Pancreas (tissue), 10 donors: Measurements from ENCODE around the gene PATZ1. TPM values are rescaled to one million over a fixed set of nuclear protein-coding genes. Genes with fewer than 3 reads are reported as not detected.

Experiments
- ATAC-seq, 4 donors: fragments of 200-7000 bp; cut with Tn5 transposase; one replicate each; pipeline versions ENCODE4 v1.8.0 to v1.9.1; 2020; ENCODE audit warnings: mild to moderate bottlenecking in 4 of 4, moderate library complexity in 4 of 4
- DNase-seq, 6 donors: peaks; one replicate each; pipeline ENCODE4 v3.0.0-alpha.2; 2020
- FAIRE-seq: peaks from 2 replicates; lab custom pipeline; 2012; peaks lifted over from hg19 to GRCh38; lab: Jason Lieb, UNC
- H3K27ac ChIP-seq, 4 donors: fragments of 200-600 bp; sonication (generic); 1 replicate in 3 of 4; 2 replicates in 1 of 4; pipeline versions ENCODE4 v1.5.0 to v1.8.0; 2020
- H3K27me3 ChIP-seq, 4 donors: fragments of 200-600 bp; one replicate each; pipeline ENCODE4 v1.8.0; 2021
- H3K36me3 ChIP-seq, 3 donors: fragments of 200-600 bp; sonication (generic) in 1 of 3; one replicate each; pipeline versions ENCODE4 v1.5.0 to v1.8.0; 2020 to 2021
- H3K4me1 ChIP-seq, 3 donors: fragments of 200-600 bp; one replicate each; pipeline ENCODE4 v1.8.0; 2021
- H3K4me3 ChIP-seq, 4 donors: fragments of 200-600 bp; sonication (generic) in 2 of 4; one replicate each; pipeline versions ENCODE4 v1.5.0 to v1.8.0; 2020 to 2021
- H3K9me3 ChIP-seq, 4 donors: fragments of 200-600 bp; one replicate each; pipeline ENCODE4 v1.8.0; 2021
- CTCF ChIP-seq, 4 donors: fragments of 200-600 bp; sonication (generic) in 3 of 4; IDR thresholded peaks; one replicate each; pipeline versions ENCODE4 v1.5.0 to v1.8.0; 2021; ENCODE audit warnings: antibody characterized with exemption in 4 of 4
- WGBS, 2 donors: extraction: QIAGEN DNeasy Blood & Tissue Kit; methylation state at CpG; one replicate each; pipeline ENCODE4 v1.1.7; 2013; 5-methylcytosine and 5-hydroxymethylcytosine counted together
- intact Hi-C, 3 donors: fragments of 100-400 bp; cut with DNase I; formaldehyde crosslinking; loops; one replicate each; pipeline versions ENCODE4 v1.11.1 to v1.14.2; 2022
- polyA plus RNA-seq, 2 donors: library from polyadenylated mRNA; stranded (reverse); fragments of 200-250 nt; gene quantifications; one replicate each; pipeline ENCODE4 v1.2.3, GENCODE V29; 2013
- total RNA-seq, 6 donors: library from RNA; stranded (reverse); fragmentation: NEBNext Ultra II Directional in 4 of 6; extraction: Animal tissue kit (Norgen Biotek cat#: 25700) in 4 of 6; gene quantifications; one replicate each; pipeline versions ENCODE4 v1.2.1 to v1.2.4, GENCODE V29; 2021 to 2023
- donor health status: healthy with polysubstance abuse.
- donor health status: DM: no; HTN: no; CAD: no; lungs with moderate emphysema.
- donor health status: DM: no; HTN: no; CAD: no.
- donor health status: control.
- donor health status: control.
- donor health status: Bipolar disorder and iron deficiency.
- donor health status: DM: yes; HTN: yes; CAD: no.
- donor health status: DM: no; HTN: no; CAD: no.
- donor health status: DM: no; HTN: no; CAD: no.
- donor health status: DM: yes; HTN: yes; CAD: no.

Gene PATZ1
- total and polyA plus RNA-seq, 8 donors = 12.0 to 30.2 (median 17.6) TPM

DNA sequence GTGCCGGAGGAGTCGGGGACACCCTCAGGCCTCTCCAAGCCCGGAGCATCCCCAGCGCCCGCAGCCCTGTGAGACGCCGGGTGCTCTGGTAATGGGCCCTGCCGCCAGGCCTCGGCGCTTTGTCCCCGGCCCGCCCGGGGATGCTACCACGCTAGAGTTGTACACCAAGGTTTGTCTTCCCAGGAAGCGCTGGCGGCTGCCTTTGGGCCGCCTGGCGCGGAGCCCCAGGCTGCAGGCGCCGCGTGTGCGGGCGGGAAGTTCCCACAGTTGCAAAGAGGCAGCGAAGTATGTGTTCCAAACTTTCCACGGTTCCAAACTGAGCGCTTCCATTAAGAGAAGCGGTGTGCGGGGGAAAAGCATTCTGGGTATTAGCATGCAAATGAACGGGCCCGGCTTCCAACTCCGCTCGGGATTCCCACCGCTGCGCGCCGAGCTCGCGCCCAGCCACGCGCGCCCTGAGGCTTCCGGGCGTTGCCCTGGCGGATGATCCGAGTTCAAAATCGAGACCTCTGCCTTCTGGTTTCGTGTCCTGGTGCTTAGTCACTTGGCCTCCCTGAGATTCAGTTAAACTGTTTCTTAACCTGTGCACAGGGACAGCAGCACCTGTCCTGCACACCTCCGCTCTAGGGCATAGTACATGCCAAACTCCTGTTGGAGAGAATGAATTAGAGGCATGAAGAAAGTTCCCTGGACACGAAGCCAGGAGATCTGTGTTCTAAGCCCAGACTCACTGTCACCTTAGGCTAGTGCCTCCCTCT, 1.3 kb upstream of the PATZ1 start:
- Histone ChIP-seq H3K4me1 (peaks cover 5 to 8% (median 8%) of the 10 kb centered on the region in 3 donors), H3K27me3 (no peaks in the 10 kb centered on the region), H3K27ac (peak overlapping the region; percentile 68 to 92 (median 84)), H3K4me3 (peak overlapping the region; percentile 37 to 65 (median 53)), H3K36me3 (no peaks in the 10 kb centered on the region), H3K9me3 (no peaks in the 10 kb centered on the region)
- intact Hi-C loops = no loop called here
- WGBS, 2 donors = 0 to 1% methylated on average over 50 of the region's 50 CpGs
- no peak for TF ChIP-seq CTCF (IDR thresholded peaks at IDR 0.05)
- ATAC-seq = peak; percentile 7 to 33 (median 24)
- FAIRE-seq = no peak
- peak; percentile 59 to 86 (median 70) for DNase-seq

DNA sequence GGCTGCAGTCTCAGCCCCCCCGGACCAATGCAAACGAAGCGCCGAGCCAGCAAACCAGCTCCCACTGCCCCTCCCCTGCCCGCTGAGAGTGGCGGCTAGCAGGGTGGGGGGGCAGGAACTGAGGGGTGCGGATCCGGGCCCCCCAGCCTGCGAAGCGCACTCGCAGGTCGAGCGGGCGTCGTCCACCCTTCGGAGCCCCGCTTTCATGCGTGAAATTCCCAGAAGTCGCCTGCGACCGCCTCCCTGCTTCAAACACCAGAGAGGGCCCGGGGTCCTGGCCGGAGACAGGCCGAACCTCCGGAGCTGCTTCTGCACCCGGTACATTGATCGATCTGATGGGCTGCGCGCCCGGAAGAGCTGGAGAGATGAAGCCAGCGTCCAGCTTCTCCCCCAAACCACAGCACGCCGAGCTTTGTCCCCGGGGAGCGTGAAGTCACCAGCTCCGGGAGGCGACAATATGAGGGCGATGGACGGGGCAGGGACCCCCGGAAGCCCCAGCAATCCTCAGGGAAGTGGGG, 646 bp upstream of the PATZ1 start:
- Histone ChIP-seq H3K4me1 (peaks cover 8 to 12% (median 12%) of the 10 kb centered on the region in 3 donors), H3K36me3 (no peaks in the 10 kb centered on the region), H3K27ac (peak overlapping the region; percentile 68 to 92 (median 84)), H3K4me3 (peak overlapping the region; percentile 37 to 65 (median 53)), H3K9me3 (no peaks in the 10 kb centered on the region), H3K27me3 (no peaks in the 10 kb centered on the region)
- TF ChIP-seq CTCF (IDR thresholded peaks at IDR 0.05) = no peak
- FAIRE-seq = no peak
- 1% methylated on average over 37 to 40 of the region's 40 CpGs for WGBS, 2 donors
- peak; percentile 7 to 29 (median 14) for ATAC-seq
- peak; percentile 65 to 90 (median 76) for DNase-seq
- intact Hi-C loops = no loop called here

DNA sequence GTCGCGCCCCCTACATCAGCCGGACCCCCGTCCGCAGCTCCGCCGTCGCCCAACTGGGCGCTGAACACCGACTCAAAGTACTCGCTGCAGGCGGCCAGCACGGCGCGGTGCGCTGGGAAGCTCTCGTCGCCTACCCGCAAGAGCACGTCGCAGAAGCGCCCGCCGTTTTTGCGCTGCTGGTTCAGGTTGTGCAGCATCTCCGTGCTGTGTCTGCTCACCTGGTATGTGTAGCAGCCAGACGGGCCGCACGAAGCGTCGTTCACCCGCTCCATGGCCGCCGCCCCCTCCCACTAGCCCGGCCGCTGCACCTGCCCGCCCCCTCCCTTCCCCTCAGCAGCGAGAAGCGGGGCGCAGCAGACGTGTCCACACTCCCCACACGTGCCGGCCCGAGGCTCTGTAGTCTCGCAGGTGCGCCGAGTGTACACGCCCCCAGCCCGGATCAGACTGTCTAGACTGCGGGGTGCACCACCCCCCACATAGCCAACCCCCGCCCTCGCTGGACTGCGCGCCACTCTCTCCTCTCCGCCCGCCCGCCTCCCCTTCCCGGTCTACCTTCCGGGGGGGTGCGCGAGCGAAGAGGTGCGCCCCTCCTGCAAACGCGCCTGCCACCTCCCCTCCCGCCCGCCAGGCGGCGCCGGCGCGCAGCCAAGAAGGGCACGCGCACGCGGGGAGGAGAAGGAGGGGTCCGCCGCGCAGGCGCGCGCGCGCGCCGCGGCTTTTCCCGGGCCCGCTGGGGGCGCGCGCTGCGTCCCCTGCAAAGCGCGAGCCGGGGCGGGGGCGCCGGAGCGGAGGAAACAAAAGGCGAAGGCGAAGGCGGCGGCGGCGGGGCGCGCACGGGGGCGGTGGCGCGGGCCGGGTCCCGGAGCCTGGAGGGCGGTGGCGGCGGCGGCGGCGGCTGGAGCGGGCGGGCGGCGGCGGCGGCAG, 553 bp downstream of the PATZ1 start:
- 1 to 2% methylated on average over 67 to 126 of the region's 126 CpGs for WGBS, 2 donors
- no peaks in the 10 kb centered on the region for H3K9me3 ChIP-seq
- ATAC-seq (peak; percentile 48 to 65 (median 56)), FAIRE-seq (no peak), DNase-seq (peak; percentile 78 to 95 (median 86))
- peak; percentile 63 to 84 (median 78) for TF ChIP-seq CTCF (IDR thresholded peaks at IDR 0.05)
- H3K27ac ChIP-seq = peak overlapping the region; percentile 77 to 92 (median 89)
- H3K36me3 ChIP-seq = peaks cover 0 to 5% (median 0%) of the 10 kb centered on the region in 3 donors
- H3K4me3 ChIP-seq = peak overlapping the region; percentile 37 to 65 (median 53)
- H3K4me1 ChIP-seq = peaks cover 18 to 24% (median 24%) of the 10 kb centered on the region in 3 donors
- intact Hi-C loops = no loop called here
- H3K27me3 ChIP-seq = no peaks in the 10 kb centered on the region

DNA sequence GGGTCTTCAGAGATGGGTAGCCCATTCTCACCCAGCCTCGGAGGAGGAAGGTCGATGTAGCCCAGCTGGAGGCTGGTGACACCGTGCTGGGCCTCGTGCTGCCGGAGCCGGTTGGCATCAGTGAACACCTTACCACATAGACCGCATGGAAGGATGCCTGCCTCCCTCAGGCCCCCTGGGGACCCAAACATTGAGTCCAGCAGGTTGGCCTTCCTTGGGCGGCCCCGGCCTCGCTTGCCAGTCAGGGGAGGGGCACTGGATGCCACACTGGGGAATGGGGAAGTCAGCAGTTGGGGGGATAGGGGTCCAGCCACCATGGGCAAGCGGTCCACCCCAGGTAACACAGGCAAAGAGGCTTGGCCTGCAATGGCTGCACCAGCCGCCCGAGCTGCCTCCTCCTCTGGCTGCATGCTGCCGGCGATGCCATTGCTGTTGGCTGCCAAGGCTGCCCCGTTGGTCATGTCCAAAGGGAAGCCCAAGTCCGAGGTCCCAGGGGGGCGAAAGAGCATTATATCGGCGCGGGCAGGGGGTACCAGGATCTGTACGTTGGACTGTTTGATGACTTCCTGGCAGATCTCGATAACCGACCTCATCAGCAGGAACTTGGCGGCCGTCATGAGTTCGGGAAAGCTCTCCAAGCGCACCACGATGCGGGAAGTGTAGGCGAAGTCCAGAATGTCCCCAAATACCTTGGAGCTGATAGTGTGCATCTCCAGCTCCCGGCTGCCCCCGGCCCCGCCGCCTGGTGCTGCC, 1.4 kb downstream of the PATZ1 start:
- H3K27me3 ChIP-seq = no peaks in the 10 kb centered on the region
- FAIRE-seq (no peak), DNase-seq (peak; percentile 44 to 87 (median 62)), ATAC-seq (peak in 3 of 4 donors; percentile 2 to 9 (median 5))
- no peaks in the 10 kb centered on the region for H3K9me3 ChIP-seq
- peak overlapping the region; percentile 36 to 65 (median 48) for H3K4me3 ChIP-seq
- peaks cover 0 to 5% (median 0%) of the 10 kb centered on the region in 3 donors for H3K36me3 ChIP-seq
- WGBS, 2 donors = 15 to 20% methylated on average over 33 to 35 of the region's 35 CpGs
- TF ChIP-seq CTCF (IDR thresholded peaks at IDR 0.05) = no peak
- peak overlapping the region; percentile 77 to 92 (median 89) for H3K27ac ChIP-seq
- intact Hi-C loops = no loop called here
- H3K4me1 ChIP-seq = peaks cover 26 to 32% (median 32%) of the 10 kb centered on the region in 3 donors
